GM21737 (cell line): Measurements from ENCODE around the gene MAGI1.
"Not testable (repeated sequence)": the region's sequence is repeated elsewhere in the genome, so short reads cannot be mapped to it uniquely, and the experiment has no call there.

Experiments used
- ATAC-seq: cut with Tn5 transposase; IDR thresholded peaks from one replicate; pipeline ENCODE4 v1.9.1; 2021; ENCODE audit warnings: mild to moderate bottlenecking, moderate library complexity; ENCODE audit not compliant: unreplicated experiment

The MAGI1 gene

DNA sequence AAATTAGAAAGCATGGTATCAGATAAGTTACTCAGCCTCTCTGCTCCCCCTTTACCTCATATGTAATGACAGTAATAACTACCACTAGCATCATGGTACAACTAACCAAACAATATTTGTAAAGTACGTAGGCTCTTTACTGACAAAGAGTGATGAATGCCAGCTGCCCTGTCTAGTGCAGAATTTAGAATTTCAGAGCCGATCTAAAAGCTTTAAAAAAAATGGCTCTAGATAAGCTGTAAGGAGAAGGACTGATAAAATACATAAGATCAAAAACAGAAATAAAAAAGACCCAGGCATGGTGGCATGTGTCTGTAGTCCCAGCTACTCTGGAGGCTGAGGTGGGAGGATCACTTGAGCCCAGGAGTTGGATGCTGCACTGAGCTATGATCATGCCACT lies 424.1 kb downstream of the MAGI1 start:
- ATAC-seq, result no peak

DNA sequence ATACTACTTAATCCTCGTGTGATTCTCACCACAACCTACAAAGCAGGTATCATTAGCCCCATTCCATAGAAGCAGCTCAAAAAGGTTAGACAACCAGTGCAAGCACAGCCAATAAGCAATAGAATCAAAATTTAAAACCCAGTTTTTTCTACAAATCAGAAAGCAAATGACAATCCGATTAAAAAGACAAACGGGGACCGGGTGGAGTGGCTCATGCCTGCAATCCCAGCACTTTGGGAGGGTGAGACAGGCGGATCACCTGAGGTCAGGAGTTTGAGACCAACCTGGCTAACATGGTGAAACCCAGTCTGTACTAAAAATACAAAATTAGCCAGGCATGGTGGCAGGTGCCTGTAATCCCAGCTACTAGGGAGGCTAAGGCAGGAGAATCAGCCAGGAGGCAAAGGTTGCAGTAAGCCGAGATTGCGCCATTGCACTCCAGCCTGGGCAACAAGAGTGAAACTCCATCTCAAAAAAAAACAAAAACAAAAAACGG lies 430.7 kb downstream of the MAGI1 start:
- not testable (repeated sequence) for ATAC-seq

DNA sequence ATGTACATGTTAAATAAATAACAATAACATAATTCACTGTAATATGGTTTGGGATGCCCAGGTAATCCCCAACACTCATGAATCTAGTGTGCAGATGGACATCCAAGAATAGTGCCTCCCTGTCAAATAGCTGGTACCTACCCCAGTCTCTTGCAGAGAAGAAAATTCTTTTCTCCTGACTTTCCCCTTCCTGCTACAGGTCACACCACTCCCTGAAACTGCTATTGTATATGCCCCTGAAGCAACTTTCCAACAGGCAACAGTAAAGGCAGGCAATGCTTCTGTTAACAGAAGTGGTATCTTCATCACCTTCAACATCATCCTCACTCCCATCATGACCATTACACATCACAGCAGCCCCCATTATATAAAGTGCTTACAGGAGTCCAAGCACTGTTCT lies 431.6 kb downstream of the MAGI1 start:
- no peak for ATAC-seq

DNA sequence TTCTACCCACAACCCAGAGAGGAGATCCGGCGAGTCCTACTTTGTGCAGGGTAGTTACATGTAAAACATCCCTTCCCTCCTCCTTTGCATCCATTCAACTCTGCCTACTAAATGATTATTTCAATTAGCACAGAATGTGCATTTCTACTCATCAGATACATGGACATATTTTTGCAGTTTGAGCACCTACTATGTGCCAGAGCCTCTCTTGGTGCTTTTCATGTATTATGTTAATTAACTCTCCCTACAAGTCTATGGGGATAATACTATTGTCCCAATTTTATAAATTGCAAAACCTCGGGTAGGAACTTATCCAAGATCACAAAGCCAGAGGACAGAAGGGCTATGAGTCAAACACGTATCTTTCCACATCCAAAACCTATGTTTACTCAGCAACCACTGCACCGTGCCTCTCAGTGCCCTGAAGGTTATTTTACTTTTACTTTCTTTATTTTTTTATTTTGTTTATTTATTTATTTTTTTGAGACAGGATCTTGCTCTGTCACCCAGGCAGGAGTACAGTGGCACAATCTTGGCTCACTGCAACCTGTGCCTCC lies 432.8 kb downstream of the MAGI1 start:
- no peak for ATAC-seq

DNA sequence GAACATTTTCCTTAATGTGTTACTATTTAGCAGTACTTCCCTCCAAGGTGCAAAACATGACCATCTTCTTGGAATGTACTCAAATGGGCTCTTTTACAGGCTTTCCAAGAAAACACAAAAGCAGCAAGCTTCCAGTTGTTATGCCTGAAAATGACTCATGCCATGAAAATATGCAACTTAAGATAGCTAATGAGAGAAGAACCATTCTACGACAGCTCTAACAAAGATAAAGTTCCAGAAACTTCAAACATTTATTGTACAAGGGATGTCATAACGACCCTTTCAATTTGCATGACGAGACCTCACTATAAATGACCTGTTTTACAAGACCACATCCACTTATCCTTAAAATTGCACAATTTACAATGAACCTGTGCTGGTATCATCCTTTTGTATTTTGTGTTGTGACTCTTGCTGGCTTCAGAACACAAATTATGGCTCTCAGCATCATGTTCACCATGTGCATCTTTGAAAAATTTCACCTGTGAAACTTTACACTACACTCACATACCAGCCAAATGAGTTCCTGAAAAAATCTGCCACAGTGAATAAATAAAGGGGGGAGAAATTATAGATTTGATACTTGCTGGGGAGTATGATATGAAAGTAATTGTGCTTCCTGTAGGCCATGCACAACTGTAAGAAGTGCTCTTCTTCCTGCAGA lies 433.7 kb downstream of the MAGI1 start:
- ATAC-seq, result no peak

DNA sequence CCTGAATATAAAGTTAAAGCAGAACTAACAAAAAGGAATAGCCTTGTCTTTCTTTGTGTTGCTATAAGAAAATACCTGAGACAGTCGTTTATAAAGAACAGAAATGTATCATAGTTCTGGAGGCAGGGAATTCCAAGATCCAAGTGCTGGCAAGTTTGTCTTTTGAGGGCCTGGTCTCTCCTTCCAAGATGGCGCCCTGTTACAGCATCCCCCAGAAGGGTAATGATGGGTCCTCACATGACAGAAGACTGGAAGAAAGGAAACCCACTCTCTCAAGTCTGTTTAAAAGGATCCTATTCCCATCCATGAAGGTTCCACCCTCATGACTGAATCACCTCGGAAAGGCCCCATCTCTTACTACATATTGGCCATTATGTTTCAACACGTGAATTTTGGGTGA lies 435.1 kb downstream of the MAGI1 start:
- no peak for ATAC-seq

DNA sequence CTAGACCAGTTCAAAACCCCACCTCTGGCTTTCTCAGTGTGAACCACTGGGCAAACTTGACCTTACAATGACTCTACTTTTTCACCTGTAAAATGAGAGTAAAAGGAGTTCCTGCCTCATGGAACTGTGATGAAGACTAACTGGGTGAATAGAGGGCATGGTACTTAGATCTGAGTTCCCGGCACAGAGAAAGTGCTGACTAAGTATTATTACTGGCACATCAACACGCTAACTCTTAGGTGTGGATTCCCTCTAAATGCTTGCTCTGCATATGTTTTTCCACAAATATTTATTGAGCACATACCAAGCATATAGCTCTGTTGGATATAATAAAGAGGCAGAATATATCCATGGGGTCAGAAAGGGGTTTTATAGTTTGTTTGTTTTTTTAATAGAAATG lies 437.8 kb downstream of the MAGI1 start:
- no peak for ATAC-seq

DNA sequence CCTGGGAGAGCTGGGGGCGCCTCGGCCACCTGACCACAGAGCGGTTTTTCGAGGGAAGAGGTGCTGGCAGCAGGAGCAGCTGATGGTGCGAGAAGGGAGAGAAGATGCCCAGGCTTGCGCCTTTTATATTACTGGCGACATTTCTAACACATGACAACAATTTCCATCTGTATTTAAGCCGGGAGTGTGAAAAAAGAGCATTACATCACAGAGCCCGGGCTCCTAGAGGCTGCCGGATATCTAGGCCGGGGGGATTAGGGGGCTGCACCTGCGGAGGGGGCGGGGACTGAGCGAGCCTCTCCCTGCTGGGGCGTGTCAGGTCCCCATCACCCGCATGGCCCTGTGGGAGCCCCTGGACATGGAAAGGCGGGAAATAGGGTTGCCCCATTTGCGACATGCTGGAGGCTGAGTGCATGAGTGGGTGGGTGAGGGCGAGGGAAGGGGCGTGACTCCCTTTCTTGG lies 440.7 kb downstream of the MAGI1 start:
- ATAC-seq, result no peak

DNA sequence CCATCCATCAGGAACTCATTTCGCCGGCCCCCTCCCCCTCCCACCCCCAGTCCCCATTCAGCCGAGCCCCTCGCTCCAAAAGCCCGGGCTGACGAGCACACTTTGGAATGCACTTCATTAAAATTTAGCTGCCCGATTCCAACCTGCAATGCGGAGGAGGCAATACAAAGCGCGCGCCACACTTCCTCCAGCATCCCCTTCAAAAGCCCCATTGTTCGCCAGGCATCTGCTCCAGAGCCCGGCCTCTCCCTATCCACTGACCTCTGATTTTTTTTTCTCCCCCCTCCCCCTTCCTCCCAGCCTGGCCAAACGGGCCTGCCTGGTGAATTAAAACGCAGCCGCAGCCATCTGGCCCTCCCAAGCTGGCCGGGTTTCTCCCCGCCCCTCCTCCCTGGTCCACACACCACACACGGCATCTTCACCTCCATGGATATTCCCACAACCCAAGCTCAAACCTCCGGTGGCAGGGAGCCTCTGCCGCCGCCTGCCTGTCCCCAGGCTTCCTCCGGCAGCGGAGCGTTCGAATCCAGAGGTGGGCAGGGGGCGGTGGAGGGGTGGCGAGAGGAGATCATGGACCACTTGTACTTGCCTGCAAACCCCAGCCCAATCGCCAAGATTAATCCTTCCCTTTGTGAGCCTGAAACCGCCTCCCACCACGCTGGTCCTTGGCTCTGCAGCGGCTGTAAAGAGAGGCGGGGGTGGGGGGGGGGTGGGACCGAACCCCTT lies 441.3 kb downstream of the MAGI1 start:
- no peak for ATAC-seq

DNA sequence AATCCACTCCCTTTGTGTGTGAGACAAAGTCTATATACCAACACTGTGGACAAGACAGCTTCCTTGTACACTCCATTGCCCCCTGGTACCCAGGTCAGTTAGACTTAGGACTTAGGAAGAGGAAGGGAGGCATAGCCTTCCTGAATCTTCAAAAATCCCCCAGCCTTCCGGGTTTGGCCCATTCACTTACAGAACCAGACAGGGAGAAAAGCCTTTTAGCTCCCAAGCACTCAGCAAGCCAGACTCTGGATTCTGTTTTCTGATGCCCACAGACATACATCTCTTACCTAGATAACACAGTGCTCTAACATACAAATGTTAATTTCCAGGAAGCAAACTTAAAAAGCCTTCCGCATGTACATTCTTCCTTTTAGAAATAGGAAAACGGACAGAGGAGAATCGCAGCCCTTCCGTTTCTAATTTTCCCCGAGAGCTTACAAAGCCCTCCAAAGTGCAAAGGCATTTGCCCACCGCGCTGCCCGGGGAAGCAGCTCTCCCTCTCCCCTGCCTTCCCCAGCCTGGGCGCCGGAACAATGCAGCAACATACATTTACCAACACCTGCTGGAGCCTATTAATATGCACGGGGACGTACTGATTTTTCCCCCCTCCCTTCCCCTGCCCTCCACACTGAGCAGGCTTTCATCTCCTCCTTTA lies 442.0 kb downstream of the MAGI1 start:
- ATAC-seq, result no peak

DNA sequence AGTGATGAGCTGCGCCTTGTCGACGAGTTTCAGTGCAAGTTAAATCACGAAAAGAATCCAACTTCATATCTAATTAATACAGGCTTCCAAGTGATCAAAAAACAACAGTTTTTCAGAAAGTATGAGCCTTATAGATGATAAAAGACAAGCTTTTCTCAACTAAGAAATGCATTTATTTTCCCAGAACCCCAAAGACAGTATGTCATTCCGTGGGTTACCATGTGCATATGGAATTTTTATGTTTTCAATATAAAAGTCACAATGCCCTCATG lies 442.8 kb downstream of the MAGI1 start:
- no peak for ATAC-seq

DNA sequence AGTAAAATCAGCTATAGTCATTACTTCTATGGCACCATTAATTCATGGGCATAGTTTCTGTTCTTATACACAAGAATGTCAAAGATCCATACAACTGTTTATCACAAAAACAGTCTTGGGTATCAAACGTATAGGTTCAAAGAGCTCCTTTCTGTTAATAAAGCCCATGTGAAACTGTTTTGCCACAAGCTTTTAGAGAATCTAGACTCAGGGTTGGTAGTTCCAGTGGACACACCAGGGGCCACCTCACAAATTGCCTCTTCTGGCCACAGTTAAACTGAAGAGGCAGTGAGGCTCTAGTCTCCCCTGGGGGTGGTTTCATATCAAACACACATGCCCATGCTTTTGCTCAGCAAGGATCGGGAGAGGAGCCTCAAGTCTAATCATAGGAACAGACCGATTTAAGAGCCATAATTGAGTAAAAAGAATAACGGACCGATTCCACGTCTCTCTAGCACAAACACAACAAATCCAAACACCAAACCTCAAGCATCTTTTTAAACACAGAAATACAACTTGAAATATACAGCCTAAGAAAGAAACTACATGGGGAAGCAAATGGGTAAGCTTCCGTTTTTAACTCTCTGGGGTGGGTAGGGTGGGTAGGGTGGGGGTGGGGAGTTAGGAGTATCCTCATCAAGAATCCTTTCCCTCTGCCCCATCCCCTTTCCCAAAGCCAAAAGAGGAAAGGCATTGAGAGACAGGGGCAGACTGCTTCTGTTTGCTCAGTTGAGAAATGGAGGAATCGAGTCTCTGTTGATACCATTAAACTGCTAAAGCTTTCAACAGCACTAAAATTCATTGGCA lies 443.3 kb downstream of the MAGI1 start:
- no peak for ATAC-seq

DNA sequence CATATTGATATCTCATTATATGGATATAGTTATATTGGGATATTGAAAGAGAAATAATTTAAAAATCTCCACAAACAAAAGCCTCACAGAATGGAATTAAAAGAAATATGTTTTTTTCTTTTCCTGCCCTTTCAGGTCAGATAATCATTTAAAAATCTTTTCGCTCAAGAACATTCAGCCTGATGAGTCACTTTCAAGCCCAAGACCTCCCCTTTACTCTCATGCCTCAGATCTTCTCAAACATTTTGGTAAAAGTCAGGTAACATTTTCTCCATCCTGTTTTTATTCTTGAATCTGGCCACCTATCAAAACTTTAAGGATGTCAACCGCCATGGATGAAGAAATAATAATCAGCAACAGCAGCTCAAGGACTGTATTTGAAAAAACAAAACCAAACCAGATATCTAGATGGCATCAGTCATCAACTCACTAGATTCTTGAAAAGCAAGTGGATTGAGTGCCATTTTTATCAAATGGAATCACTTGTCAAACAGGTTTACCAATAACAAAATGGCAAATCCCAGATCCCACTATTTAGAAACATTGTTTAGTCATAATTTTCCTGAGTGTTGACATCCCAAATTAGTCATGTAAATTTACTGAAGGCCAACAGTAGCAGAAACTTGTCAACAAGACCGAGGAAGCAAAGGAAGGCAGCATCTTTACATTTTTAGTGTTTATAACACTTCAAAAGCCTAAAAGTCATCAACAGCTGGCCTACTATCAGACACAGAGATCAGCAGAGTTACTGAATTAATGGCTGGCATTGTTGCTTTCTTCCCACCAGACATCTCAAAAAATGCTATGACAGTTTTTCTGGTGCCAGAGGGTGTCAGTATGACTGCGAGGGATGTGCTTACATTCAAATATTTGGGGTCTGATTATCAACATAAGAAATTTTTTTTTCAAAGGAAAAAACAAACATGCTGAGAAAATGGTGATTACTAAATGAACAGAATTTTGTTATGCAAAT lies 444.7 kb downstream of the MAGI1 start:
- ATAC-seq, result no peak

DNA sequence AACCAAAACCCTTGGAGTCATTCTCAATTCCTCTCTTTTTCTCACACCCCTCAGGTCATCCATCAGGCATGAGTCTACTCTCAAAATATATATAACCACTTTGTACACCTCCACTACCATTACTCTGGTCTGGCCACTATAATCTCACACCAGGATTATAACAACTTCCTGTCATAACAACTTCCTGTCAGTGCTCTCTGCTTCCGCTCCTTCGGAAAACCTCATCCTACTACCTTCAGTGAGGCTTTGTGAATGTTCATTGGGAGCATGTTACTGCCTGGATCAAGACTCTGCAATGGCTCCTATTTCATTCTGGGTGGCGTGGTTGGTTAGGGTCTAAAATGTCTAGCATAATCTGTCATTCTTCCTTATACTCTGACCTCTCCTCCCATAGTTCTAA lies 447.4 kb downstream of the MAGI1 start:
- ATAC-seq, result no peak

DNA sequence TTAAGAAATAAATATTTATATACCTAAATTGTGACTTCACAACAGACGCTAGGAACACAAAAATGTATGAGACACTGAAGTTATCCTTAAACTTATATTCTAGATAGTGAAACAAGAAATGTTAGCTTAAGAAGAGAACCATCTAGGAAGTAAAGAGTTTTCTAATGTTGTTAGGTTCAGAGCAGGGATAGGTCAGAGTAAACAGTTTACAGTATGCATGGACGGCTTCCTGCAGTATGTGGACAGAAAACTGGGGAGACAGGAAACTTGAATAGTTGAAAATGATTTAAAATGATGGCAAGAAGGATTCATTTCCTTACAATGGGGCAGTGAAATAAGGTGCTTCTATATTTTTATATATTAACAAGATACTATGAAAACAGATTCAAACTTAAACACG lies 449.8 kb downstream of the MAGI1 start:
- ATAC-seq, result no peak

DNA sequence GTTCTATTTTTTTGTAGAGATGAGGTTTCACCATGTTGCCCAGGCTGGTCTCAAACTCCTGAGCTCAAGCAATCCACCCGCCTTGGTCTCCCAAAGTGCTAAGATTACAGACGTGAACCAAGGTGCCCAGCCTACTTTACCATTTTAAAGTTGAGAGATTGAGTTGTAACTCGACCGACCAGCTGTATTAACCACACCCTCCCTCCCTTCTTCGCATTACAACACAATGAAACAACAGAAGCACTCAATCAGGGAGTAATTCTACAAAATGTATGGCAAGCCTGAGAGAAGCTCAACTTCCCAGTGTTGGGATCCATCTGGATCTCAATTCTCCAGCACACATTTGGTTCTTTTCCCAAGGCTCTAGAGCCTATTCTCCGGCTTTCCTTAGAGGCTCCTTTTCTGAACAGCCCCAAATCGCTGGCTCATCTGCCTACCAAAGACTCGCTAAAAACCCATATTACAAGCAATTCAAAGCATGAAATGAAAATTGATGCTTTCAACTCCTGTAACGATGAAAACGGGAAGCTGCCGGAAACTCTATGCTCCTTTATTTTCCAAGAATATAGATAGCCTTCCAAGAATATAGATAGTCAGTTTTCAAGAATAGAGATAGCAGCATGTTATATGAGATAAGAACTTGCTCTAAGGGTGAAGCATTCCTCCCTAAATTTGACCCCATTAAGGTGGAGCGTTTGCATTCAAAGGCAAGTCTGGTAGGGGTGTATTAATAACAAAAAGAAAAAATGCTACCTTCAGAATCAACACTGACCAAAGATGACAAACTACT lies 450.9 kb downstream of the MAGI1 start:
- ATAC-seq, result no peak

DNA sequence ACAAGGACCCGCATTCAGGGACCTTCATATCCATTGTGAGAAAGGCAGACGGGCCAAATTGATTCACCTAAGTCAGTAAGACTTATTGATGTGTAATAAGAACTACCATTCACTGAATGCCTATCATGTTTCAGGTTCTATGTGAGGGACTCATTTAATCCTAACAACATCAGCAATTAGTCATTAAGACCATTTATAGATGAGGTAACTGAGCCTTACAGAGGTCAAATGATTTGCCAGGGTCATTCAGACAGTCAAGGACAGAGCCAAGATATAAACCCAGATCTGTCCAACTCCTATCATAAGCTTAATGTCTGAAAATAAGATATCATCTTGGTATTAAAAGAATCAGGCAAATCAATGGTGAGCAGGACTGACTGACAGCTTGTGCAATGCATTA lies 453.8 kb downstream of the MAGI1 start:
- no peak for ATAC-seq

DNA sequence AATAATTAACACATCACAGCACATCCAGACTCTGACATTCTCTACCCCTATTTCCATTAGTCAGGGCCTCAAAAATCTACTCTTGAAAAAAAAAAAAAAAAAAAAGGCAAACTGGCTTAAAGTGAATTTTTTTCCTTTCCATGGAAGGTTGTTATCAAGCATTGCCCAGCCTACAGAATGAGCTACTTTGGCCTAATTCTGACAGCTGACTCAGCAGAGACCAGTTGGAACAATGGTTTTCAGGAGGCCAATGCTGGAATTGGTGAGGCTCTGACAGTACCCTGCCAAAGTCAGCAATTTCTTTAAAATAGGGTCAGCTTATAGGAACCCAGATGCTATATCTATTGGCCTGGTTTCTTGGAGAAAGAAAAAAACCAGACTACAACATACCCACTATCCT lies 454.7 kb downstream of the MAGI1 start:
- no peak for ATAC-seq

DNA sequence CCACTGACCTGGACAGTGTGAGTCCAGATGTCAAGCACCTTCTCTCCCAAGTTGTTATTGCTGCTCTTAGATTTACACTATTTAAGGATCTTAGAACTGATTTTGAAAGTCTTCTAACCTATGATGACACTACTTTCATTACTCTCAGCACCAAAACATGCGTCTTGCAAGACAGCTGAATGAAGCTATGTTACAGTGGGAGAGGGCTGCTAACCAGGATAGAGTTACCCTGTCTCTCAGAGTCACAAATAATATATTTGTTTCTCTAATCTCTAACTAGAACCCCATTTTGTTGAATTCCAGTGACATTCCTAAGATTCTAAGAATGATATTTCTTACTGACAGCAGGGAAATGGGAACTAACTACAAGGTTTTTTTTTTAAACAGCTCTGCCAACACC lies 455.5 kb downstream of the MAGI1 start:
- ATAC-seq, result no peak
